Bronchial epithelial cell (primary cell): ENCODE measurements around the gene ARHGAP10. TPM values are rescaled to one million over a fixed set of nuclear protein-coding genes. Genes with fewer than 3 reads are reported as not detected.

Experiments used
- total RNA-seq: library from RNA; depleted of rRNA; stranded (reverse); fragments of >200 nt; gene quantifications from 2 replicates; pipeline ENCODE4 v1.2.1, GENCODE V29; 2014

ARHGAP10 gene
- total RNA-seq, 1 donor from 2014 or later: 8.4 TPM

Other genes starting within 250 kb of the ARHGAP10 start
- 34.9 and 51.3 TPM in 2 replicates for gene TMEM184C, start 114.7 kb upstream of the ARHGAP10 start, total RNA-seq
- gene PRMT9, start 47.9 kb upstream of the ARHGAP10 start, total RNA-seq: 7.1 and 9.1 TPM in 2 replicates